Endodermal cell (in vitro differentiated cells): ENCODE data around the gene PTPRM. TPM values are rescaled to one million over a fixed set of nuclear protein-coding genes. Genes with fewer than 3 reads are reported as not detected.

Source experiments
- DNase-seq: peaks from one replicate; pipeline ENCODE4 v3.0.0-alpha.2; 2017
- H3K27ac ChIP-seq: 2 replicates; pipeline ENCODE4 v1.5.1; 2013; ENCODE audit warnings: mild to moderate bottlenecking, low read depth, low read length, moderate library complexity
- H3K27me3 ChIP-seq: 2 replicates; pipeline ENCODE4 v1.6.1; 2013; ENCODE audit warnings: mild to moderate bottlenecking, low read length, moderate library complexity; ENCODE audit not compliant: insufficient read depth, control insufficient read depth, poor library complexity, severe bottlenecking
- H3K36me3 ChIP-seq: 2 replicates; pipeline ENCODE4 v1.7.0; 2013; ENCODE audit warnings: mild to moderate bottlenecking, low read length, moderate library complexity; ENCODE audit not compliant: control insufficient read depth, insufficient read depth
- H3K4me1 ChIP-seq: one replicate; pipeline ENCODE4 v1.7.0; 2013; ENCODE audit warnings: low read length; ENCODE audit not compliant: control insufficient read depth, insufficient read depth
- H3K4me3 ChIP-seq: 2 replicates; pipeline ENCODE4 v1.5.1; 2013; ENCODE audit warnings: mild to moderate bottlenecking, low read length, moderate library complexity
- H3K9ac ChIP-seq: 2 replicates; pipeline ENCODE4 v1.6.1; 2013; ENCODE audit warnings: mild to moderate bottlenecking, low read length, moderate library complexity; ENCODE audit not compliant: poor library complexity, severe bottlenecking; ENCODE audit errors: extremely low read depth
- H3K9me3 ChIP-seq: 2 replicates; pipeline ENCODE4 v1.6.1; 2013; ENCODE audit warnings: mild to moderate bottlenecking, low read length, moderate library complexity; ENCODE audit not compliant: control insufficient read depth
- H3K27ac Mint-ChIP-seq: 2 replicates; pipeline ENCODE4 v1.8.0; 2020; ENCODE audit warnings: mixed read lengths
- H3K27me3 Mint-ChIP-seq: 2 replicates; pipeline ENCODE4 v1.8.0; 2021; ENCODE audit warnings: mild to moderate bottlenecking, mixed read lengths; ENCODE audit not compliant: insufficient read depth
- H3K36me3 Mint-ChIP-seq: 2 replicates; pipeline ENCODE4 v1.8.0; 2020; ENCODE audit warnings: low read depth, mixed read lengths
- H3K4me1 Mint-ChIP-seq: 2 replicates; pipeline ENCODE4 v1.8.0; 2020; ENCODE audit warnings: mixed read lengths
- H3K4me3 Mint-ChIP-seq: 2 replicates; pipeline ENCODE4 v1.8.0; 2020; ENCODE audit warnings: mild to moderate bottlenecking, moderate library complexity, mixed read lengths
- H3K9me3 Mint-ChIP-seq: 2 replicates; pipeline ENCODE4 v1.8.0; 2020; ENCODE audit warnings: mild to moderate bottlenecking, mixed read lengths
- whole genome bisulfite sequencing, 2 experiments: methylation state at CpG; one replicate each; pipeline versions ENCODE4 v1.1.5 to v1.1.7; 2013; ENCODE audit warnings: missing lambda C conversion rate in 2 of 2, mixed read lengths in 1 of 2; ENCODE audit not compliant: insufficient coverage in 1 of 2, insufficient read length in 1 of 2; 5-methylcytosine and 5-hydroxymethylcytosine counted together
- total RNA-seq, 2 donors: library from RNA; stranded (reverse); fragmentation: NEBNext Ultra II Directional in 1 of 2; extraction: Animal tissue kit (Norgen Biotek cat#: 25700) in 1 of 2; gene quantifications; 2 replicates in 1 of 2; 3 replicates in 1 of 2; pipeline ENCODE4 v1.2.1, GENCODE V29; 2021
- TF ChIP-seq, protein P1 (sequence below): fragments of 200-600 bp; sonication (generic); conservative IDR thresholded peaks from 2 replicates; pipeline ENCODE4 v1.5.0; 2021; ENCODE audit warnings: antibody characterized with exemption, mild to moderate bottlenecking

PTPRM gene
- total RNA-seq, 2 donors from 2014 or later, result 47.2 to 57.6 TPM

DNA sequence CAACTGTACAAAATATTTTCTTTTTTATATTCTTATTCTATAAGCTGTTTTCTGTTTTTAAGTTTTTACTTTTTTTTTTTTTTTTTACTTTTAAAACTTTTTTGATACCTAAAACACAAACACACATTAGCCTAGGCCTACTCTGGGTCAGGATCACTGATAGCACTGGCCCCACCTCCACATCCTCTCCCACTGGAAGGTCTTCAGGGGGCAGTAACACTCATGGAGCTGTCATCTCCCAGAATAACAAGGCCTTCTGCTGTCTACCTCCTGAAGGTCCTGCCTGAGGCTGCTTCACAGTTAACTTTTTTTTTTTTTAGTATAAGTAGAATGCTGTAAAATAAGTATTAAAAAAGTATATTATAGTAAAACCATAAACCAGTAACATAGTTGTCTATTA, 415.1 kb downstream of the PTPRM start:
- H3K4me1 Mint-ChIP-seq, result peaks cover 32% of the 10 kb centered on the region
- H3K4me1 ChIP-seq, result peaks cover 7% of the 10 kb centered on the region
- peaks cover under 1% of the 10 kb centered on the region for H3K9me3 ChIP-seq
- H3K36me3 Mint-ChIP-seq, result peaks cover 4% of the 10 kb centered on the region
- H3K27me3 ChIP-seq, result no peaks in the 10 kb centered on the region
- DNase-seq, result no peak
- no peak overlapping the region for H3K27ac ChIP-seq
- no peak overlapping the region for H3K4me3 ChIP-seq
- H3K27ac Mint-ChIP-seq, result no peak overlapping the region
- no peak overlapping the region for H3K9ac ChIP-seq
- no peaks in the 10 kb centered on the region for H3K36me3 ChIP-seq
- H3K9me3 Mint-ChIP-seq, result no peaks in the 10 kb centered on the region
- TF ChIP-seq, protein P1, sequence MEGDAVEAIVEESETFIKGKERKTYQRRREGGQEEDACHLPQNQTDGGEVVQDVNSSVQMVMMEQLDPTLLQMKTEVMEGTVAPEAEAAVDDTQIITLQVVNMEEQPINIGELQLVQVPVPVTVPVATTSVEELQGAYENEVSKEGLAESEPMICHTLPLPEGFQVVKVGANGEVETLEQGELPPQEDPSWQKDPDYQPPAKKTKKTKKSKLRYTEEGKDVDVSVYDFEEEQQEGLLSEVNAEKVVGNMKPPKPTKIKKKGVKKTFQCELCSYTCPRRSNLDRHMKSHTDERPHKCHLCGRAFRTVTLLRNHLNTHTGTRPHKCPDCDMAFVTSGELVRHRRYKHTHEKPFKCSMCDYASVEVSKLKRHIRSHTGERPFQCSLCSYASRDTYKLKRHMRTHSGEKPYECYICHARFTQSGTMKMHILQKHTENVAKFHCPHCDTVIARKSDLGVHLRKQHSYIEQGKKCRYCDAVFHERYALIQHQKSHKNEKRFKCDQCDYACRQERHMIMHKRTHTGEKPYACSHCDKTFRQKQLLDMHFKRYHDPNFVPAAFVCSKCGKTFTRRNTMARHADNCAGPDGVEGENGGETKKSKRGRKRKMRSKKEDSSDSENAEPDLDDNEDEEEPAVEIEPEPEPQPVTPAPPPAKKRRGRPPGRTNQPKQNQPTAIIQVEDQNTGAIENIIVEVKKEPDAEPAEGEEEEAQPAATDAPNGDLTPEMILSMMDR, result no peak
- no peaks in the 10 kb centered on the region for H3K27me3 Mint-ChIP-seq
- no peak overlapping the region for H3K4me3 Mint-ChIP-seq

- H3K36me3 ChIP-seq, result no peaks in the 10 kb centered on the region
- H3K4me1 ChIP-seq, result peaks cover 7% of the 10 kb centered on the region
- H3K27me3 ChIP-seq, result no peaks in the 10 kb centered on the region
- H3K27ac Mint-ChIP-seq, result no peak overlapping the region
- H3K27ac ChIP-seq, result no peak overlapping the region
- no peak for DNase-seq
- no peak overlapping the region for H3K4me3 ChIP-seq
- WGBS, 2 experiments, result 80 to 100% methylated on average over 2 to 3 of the region's 3 CpGs
- H3K27me3 Mint-ChIP-seq, result no peaks in the 10 kb centered on the region
- H3K9me3 Mint-ChIP-seq, result peaks cover 4% of the 10 kb centered on the region
- H3K36me3 Mint-ChIP-seq, result peaks cover 2% of the 10 kb centered on the region
- H3K4me1 Mint-ChIP-seq, result peaks cover 25% of the 10 kb centered on the region
- no peak overlapping the region for H3K9ac ChIP-seq
- H3K9me3 ChIP-seq, result peaks cover 12% of the 10 kb centered on the region
- TF ChIP-seq, protein P1, result no peak
- no peak overlapping the region for H3K4me3 Mint-ChIP-seq
Measured at GRCh38 chr18:7987284-7987976, 420.3 kb downstream of the PTPRM start.

DNA sequence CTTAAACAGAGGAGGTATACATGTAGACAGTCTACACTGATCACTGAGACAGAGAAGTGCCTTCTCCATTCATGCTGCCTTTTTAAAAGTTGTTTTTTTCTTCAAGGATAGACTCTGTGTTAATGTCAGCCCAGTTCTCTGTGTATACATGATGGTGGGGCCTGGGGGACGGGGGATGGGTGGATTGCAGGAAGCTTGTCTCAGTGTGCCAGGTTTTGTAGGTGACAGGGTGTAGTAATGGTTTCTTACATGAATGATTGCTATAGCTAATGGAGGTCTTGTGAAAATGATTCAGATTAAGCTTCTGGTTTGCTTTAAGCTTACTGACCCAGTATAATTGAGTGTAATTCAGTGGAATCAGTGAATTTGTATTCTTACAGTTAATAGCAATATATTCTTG, 423.6 kb downstream of the PTPRM start:
- no peaks in the 10 kb centered on the region for H3K27me3 Mint-ChIP-seq
- H3K9me3 Mint-ChIP-seq, result peaks cover 4% of the 10 kb centered on the region
- Histone ChIP-seq H3K9ac (no peak overlapping the region), H3K36me3 (no peaks in the 10 kb centered on the region), H3K9me3 (peaks cover 20% of the 10 kb centered on the region), H3K4me1 (no peaks in the 10 kb centered on the region), H3K27me3 (no peaks in the 10 kb centered on the region), H3K27ac (no peak overlapping the region), H3K4me3 (no peak overlapping the region)
- H3K27ac Mint-ChIP-seq, result no peak overlapping the region
- DNase-seq, result no peak
- peaks cover 16% of the 10 kb centered on the region for H3K4me1 Mint-ChIP-seq
- TF ChIP-seq, protein P1, result no peak
- peaks cover 2% of the 10 kb centered on the region for H3K36me3 Mint-ChIP-seq
- 45 to 57% methylated on average over 1 of the region's 1 CpG for WGBS, 2 experiments
- no peak overlapping the region for H3K4me3 Mint-ChIP-seq
